ENCODE data around the gene INS. TPM values are rescaled to one million over a fixed set of nuclear protein-coding genes. Genes with fewer than 3 reads are reported as not detected.

The INS gene
- total RNA-seq, 1 experiment from 2014 or later, result not detected

DNA sequence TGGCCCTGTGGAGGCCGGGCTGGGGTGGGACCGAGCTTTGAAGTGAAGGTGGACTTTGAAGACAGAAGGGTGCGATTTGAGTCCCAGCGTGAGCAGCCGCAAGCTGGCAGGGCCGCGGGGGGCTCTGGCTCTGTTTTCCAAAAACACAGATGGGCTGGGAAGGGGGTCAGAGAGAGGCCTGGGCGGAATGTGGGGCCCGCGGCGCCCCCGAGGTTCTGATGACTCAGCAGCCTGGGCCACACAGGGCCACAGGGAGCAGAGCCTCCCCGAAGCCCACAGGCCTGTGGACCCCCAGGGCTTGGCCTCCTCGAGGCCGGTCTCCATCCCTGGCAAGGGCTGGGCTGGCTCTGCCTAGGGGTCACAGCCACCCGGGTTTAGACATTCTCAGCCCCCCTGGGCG is 6.1 kb downstream of the INS start:
- Histone ChIP-seq H3K27me3 (replicated peaks; ENCODE audit: insufficient read depth, low read depth, low read length, poor library complexity) (no peaks in the 10 kb centered on the region), H3K4me3 (ENCODE audit: low read depth, low read length, poor library complexity, severe bottlenecking) (no peak overlapping the region), H3K4me1 (ENCODE audit: insufficient read depth, low read length, poor library complexity, severe bottlenecking) (no peaks in the 10 kb centered on the region), H3K36me3 (ENCODE audit: insufficient read depth, low read length, poor library complexity, severe bottlenecking) (no peaks in the 10 kb centered on the region), H3K9me3 (ENCODE audit: low read depth, low read length, poor library complexity, severe bottlenecking) (no peaks in the 10 kb centered on the region), H3K27ac (ENCODE audit: low read depth, low read length, poor library complexity, severe bottlenecking) (no peak overlapping the region)
- TF ChIP-seq, protein P1, sequence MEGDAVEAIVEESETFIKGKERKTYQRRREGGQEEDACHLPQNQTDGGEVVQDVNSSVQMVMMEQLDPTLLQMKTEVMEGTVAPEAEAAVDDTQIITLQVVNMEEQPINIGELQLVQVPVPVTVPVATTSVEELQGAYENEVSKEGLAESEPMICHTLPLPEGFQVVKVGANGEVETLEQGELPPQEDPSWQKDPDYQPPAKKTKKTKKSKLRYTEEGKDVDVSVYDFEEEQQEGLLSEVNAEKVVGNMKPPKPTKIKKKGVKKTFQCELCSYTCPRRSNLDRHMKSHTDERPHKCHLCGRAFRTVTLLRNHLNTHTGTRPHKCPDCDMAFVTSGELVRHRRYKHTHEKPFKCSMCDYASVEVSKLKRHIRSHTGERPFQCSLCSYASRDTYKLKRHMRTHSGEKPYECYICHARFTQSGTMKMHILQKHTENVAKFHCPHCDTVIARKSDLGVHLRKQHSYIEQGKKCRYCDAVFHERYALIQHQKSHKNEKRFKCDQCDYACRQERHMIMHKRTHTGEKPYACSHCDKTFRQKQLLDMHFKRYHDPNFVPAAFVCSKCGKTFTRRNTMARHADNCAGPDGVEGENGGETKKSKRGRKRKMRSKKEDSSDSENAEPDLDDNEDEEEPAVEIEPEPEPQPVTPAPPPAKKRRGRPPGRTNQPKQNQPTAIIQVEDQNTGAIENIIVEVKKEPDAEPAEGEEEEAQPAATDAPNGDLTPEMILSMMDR (conservative IDR thresholded peaks at IDR 0.05; ENCODE audit: low read depth, low read length), result no peak
- TF ChIP-seq EZH2 (IDR thresholded peaks at IDR 0.05; ENCODE audit: borderline replicate concordance, low read depth, low read length, poor library complexity, severe bottlenecking), result no peak
- no peak for DNase-seq (ENCODE audit: low spot score)
- no TSS peak for BruUV-seq (replicated peaks)
- intact Hi-C loops (cut with micrococcal nuclease; ENCODE audit: unreplicated experiment), result no loop called here
- CTCF ChIA-PET, result no interaction called here
- POLR2A ChIA-PET (ENCODE audit: low non-redundant PET), result no interaction called here

DNA sequence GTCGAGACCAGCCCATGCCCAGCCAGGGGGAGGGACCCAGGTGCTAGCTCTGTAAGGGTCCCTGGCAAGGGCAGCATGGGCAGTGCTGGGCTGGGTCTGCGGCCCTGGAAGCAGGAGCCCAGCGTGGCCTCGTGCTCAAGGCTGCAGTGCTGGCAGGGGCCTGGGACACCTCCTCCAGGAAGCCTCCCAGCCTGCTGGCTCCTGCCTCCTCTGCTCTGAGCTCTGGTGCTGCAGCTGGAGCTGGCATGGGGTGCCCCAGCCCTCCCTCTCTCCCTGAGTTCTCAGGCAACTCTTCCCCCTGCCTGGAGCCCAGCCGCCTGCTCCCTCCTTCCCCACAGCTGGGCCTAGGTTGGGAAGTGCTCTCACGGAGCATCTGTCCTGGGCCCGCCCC is 6.8 kb downstream of the INS start:
- Histone ChIP-seq H3K4me3 (ENCODE audit: low read depth, low read length, poor library complexity, severe bottlenecking) (no peak overlapping the region), H3K4me1 (ENCODE audit: insufficient read depth, low read length, poor library complexity, severe bottlenecking) (no peaks in the 10 kb centered on the region), H3K9me3 (ENCODE audit: low read depth, low read length, poor library complexity, severe bottlenecking) (no peaks in the 10 kb centered on the region), H3K36me3 (ENCODE audit: insufficient read depth, low read length, poor library complexity, severe bottlenecking) (no peaks in the 10 kb centered on the region), H3K27me3 (replicated peaks; ENCODE audit: insufficient read depth, low read depth, low read length, poor library complexity) (peaks cover 4% of the 10 kb centered on the region), H3K27ac (ENCODE audit: low read depth, low read length, poor library complexity, severe bottlenecking) (no peak overlapping the region)
- CTCF ChIA-PET, result interaction anchor here (0.5 to 4.8 kb wide), 3 partner anchors 125 to 502 kb away, joined by 3 to 74 read pairs (median 6); no protein-coding TSS in a partner anchor
- DNase-seq (ENCODE audit: low spot score), result no peak
- TF ChIP-seq, protein P1 (conservative IDR thresholded peaks at IDR 0.05; ENCODE audit: low read depth, low read length), result no peak
- no peak for TF ChIP-seq EZH2 (IDR thresholded peaks at IDR 0.05; ENCODE audit: borderline replicate concordance, low read depth, low read length, poor library complexity, severe bottlenecking)
- BruUV-seq (replicated peaks), result no TSS peak
- POLR2A ChIA-PET (ENCODE audit: low non-redundant PET), result no interaction called here
- intact Hi-C loops (cut with micrococcal nuclease; ENCODE audit: unreplicated experiment), result no loop called here

DNA sequence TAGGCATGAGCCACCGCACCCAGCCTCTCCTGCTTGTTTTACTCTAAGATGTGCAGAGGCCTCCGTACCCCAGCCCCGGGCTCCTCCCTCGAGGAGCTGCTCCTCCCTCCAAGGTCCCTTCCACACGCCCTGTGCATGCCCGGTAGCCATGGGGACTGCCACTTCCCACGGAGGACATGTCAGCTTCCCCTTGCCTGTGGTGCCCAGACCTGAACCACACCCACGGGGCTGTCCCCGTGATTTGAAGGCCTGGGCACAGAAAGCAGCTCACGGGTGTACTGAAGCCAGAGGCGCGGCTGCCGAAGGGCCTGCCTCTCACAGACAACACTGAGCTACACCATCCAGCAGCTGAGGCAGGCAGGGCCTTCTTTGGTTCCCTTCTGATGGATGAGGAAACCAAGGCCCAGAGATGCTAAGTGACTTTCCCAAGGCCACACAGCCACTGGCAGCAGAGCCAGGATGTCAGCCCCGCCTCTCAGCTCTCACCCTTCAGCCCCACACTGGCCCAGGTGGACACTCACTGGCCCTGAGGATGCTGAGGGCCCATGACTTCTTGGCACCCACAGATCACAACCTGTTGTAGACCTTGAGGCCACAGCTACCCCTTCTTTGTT is 7.3 kb downstream of the INS start:
- POLR2A ChIA-PET (ENCODE audit: low non-redundant PET), result no interaction called here
- no peak for DNase-seq (ENCODE audit: low spot score)
- Histone ChIP-seq H3K27me3 (replicated peaks; ENCODE audit: insufficient read depth, low read depth, low read length, poor library complexity) (peaks cover 6% of the 10 kb centered on the region), H3K27ac (ENCODE audit: low read depth, low read length, poor library complexity, severe bottlenecking) (no peak overlapping the region), H3K9me3 (ENCODE audit: low read depth, low read length, poor library complexity, severe bottlenecking) (no peaks in the 10 kb centered on the region), H3K36me3 (ENCODE audit: insufficient read depth, low read length, poor library complexity, severe bottlenecking) (no peaks in the 10 kb centered on the region), H3K4me1 (ENCODE audit: insufficient read depth, low read length, poor library complexity, severe bottlenecking) (no peaks in the 10 kb centered on the region), H3K4me3 (ENCODE audit: low read depth, low read length, poor library complexity, severe bottlenecking) (no peak overlapping the region)
- CTCF ChIA-PET, result interaction anchor here (0.5 to 4.8 kb wide), 3 partner anchors 125 to 501 kb away, joined by 3 to 74 read pairs (median 6); no protein-coding TSS in a partner anchor
- no TSS peak for BruUV-seq (replicated peaks)
- no peak for TF ChIP-seq EZH2 (IDR thresholded peaks at IDR 0.05; ENCODE audit: borderline replicate concordance, low read depth, low read length, poor library complexity, severe bottlenecking)
- TF ChIP-seq, protein P1 (conservative IDR thresholded peaks at IDR 0.05; ENCODE audit: low read depth, low read length), result no peak
- intact Hi-C loops (cut with micrococcal nuclease; ENCODE audit: unreplicated experiment), result no loop called here
